HG03108 (cell line): ENCODE results near the gene CHPF.

Source experiments
- ATAC-seq: cut with Tn5 transposase; IDR thresholded peaks from one replicate; pipeline ENCODE4 v1.9.1; 2021; ENCODE audit warnings: moderate library complexity; ENCODE audit not compliant: unreplicated experiment

CHPF gene, protein sequence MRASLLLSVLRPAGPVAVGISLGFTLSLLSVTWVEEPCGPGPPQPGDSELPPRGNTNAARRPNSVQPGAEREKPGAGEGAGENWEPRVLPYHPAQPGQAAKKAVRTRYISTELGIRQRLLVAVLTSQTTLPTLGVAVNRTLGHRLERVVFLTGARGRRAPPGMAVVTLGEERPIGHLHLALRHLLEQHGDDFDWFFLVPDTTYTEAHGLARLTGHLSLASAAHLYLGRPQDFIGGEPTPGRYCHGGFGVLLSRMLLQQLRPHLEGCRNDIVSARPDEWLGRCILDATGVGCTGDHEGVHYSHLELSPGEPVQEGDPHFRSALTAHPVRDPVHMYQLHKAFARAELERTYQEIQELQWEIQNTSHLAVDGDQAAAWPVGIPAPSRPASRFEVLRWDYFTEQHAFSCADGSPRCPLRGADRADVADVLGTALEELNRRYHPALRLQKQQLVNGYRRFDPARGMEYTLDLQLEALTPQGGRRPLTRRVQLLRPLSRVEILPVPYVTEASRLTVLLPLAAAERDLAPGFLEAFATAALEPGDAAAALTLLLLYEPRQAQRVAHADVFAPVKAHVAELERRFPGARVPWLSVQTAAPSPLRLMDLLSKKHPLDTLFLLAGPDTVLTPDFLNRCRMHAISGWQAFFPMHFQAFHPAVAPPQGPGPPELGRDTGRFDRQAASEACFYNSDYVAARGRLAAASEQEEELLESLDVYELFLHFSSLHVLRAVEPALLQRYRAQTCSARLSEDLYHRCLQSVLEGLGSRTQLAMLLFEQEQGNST

DNA sequence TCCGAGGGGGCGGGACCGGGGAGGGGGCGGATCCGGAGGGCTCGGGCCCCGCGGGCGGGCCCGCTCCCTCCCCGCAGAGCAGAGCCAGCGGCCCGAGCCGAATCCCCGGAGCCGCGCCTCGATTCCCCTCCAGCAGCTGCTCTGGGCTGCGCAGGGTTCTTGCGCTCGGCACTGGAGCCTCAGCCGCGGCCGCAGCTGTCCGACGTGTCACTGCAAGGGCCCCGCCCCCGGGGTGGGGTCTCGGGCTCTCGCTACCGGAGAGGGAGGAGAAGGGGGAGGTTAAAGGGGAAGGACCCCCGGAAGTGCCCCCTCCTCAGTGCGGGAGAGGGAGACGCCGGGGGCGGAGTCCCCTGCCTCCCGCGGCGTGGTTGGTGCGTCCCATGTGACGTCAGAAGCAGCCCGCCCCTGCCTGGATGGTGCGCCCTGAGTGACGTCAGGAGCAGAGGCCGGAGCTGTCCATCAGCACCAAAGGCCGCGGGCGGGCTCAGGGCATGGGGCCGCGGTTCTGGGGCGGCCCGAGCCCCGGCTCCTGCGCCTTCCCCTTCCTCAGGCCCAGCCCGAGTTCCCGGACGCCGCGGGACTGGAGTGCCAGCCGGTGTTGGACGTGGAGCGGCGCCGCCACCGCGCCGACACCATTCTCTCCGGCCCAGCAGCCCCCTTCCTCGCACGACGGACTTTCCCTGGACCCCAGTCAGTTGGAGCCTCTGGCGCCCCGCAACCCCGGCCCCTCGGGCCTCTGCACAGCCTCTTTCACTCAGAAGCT, at the start of gene CHPF, which contains the start of gene TMEM198:
TSS of gene CHPF (minus strand) at position 214 of the 763 bp plus-strand sequence. CDS start 271 bp downstream, outside the sequence.
TSS of gene TMEM198 (plus strand) at position 433 of the 763 bp plus-strand sequence. CDS start 700 bp downstream, outside the sequence.
- ATAC-seq = peak; percentile 68

DNA sequence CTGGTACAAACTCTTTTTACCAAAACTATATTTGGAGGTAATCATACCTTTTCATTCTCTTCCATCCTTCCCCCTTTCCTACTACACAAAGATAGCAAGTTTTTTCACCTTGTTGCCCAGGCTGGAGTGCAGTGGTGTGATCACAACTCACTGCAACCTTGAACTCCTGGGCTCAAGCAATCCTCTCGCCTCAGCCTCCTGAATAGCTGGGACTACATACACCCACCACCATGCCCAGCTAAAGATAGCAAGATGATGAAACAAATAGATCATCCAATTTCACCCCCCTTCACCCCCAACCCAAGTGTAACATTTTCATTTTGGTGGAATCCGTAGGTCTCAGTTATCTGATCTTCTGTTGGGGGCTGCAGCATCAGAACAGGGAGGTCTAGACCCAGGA, 49.5 kb upstream of the CHPF start:
- no peak for ATAC-seq

DNA sequence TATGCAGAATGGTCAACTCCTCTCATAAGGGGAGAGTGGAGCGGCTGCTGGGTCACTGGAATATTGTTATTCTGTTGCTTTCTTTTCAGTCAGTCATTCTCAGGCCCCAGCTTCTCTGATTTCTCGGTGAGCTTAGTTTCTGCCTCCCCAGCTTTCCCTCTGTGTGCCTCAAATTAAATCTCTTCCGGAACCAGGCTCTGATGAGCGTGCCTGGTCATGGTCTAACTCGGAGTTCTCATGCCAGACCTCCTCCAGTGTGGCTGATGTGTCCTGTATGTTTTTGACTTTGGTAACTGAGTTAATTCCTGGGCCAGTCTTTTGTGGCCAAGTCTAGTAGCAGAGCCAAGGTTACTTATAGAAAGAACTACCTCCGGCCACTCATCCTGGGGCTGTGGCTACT, 49.1 kb upstream of the CHPF start:
- ATAC-seq = no peak

DNA sequence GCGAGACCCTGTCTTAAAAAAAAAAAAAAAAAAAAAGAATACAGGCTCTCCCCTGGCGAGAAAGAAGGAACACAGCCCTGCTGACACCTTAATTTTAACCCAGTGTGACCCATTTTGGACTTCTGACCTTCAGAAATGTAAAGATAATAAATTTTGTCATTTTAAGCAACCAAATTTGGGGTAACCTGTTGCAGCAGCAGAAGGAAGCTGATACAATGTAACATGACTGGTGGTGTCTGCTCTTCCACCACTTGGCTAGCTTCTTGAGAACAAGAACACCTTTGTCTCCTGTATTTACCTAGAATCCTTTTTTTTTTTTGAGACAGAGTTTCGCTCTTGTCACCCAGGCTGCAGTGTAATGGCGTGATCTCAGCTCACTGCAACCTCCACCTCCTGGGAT, 47.5 kb upstream of the CHPF start:
- ATAC-seq = no peak

DNA sequence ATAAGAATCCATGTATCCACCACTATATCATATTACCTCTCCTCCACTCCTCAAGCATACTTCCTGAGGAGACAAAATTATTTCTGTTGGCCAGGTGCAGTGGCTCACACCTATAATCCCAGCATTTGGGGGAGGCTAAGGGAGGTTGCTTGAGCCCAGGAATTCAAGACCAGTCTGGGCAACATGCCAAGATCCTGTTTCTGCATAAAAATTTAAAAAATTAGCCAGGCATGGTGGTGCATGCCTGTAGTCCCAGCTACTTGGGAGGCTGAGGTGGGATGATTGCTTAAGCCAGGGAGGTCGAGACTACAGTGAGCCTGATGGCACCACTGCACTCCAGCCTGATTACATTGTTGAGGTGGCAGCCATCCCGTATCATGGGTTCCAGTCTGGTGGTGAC, 37.7 kb upstream of the CHPF start:
- ATAC-seq = no peak

DNA sequence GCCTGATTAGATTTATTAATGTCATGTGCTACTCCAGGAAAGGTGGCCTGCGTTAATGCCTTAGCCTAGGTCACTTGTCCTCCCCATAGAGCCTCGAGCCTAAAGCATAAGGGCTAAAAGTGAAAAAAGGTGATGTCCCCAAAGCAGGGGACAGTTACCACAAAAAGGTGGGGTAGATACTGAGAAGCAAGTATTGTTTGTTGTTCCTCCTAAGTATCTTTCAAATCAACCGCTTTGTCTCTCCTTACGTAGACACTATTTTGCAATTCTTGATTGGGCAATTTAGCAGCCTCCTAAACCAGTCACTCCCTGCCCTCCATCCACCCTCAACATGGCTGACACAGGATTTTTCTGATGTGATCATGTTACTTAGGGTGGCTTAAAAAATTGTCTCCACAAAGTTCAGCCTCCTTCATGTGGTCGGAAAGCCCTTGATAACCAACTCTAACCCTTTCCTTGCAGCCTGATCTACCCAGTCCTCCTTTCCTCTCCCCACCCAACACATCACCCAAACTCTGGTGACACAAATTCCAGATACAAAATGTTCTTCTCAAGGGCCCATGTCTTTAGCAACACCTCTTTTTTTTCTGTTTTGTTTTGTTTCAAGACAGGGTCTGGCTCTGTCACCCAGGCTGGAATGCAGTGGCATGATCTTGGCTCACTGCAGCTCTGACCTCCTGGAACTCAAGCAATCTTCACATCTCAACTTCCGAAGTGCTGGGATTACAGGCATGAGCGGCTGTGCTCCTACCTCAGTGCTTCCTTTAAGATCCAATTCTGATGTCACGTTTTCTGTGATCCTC, 35.4 kb upstream of the CHPF start:
- no peak for ATAC-seq

DNA sequence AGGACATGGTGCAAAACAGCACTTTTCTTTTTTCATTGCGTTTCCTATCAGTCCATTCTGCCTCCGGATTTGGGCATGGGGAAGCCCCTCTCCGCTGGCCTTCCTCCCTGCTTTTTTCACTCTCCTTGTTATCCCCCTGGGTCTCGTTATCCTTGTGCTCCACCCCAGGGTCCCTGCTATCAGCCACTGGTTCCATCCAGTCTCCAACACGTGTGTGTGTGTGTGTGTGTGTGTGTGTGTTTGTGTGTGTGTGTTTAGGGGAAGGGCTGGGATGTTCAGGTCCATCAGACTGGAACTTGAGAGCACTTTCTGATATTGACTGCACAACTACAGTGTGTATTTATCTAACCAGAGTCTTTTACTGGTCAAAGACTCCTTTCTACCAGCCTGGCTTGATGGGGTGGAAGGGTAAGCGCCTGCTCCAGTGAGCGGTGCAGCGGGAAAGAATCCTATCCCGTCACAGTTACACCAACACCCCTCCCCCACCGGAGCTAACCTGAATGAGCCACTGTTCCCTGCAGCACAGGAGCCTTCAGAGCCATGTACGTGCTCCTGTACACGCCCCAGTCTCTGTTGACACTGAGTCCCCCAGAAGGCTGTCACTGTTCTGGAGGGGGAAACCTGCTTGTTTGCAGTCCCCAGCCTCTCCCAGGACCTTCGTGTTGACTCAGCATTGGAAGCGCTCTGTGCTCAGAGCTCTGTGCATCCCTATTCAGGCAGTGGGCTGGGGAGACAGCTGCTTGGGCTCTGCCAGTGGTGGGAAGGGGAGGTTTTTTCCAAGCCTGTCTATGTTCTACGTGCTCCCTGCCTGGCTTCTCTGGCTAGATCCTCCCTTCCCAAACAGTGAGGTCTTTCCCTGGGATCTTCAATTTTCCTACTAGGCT, 33.1 kb upstream of the CHPF start:
- no peak for ATAC-seq

DNA sequence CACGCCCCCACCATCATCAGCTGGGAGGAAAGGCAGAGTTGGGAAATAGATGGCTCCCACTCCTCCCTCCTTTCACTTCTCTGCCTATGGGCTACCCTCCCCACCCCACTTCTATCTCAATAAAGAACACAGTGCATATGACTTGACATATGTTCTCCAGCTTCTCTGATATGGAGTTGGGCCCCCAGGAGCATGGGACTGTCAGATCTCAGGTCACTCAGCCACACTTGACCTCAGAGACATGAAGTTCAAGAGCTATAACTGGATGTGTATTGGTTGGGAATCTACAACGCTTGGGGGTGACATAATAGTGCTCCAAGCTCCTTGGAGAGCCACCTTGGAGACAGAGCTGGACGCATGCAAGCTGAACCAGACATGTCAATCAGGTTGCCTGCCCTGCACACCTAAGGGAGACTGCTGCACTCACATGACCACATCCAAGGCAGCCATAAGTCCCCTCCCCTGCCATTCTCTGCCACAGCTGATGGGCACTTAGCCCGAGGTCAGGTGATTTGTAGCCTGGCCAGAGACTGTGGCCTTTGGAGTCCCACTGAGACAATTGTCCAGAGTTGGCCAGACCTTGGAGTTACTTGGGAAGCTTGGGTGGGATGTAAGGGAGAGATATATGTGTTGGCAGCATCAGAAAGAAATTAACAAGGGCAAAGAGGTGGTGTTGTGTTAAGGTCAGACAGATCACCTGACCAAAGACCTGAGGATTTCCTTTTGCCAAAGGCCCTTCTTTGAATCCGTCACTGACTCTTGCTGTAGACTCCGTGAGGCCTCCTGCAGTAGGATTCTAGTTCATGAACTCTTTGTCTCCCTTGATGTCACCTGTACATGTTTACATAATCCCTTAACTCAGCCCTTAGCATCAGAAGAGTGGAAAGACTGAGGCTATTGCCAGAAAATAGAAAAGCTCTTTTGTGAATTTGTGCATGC, 32.2 kb upstream of the CHPF start:
- no peak for ATAC-seq

DNA sequence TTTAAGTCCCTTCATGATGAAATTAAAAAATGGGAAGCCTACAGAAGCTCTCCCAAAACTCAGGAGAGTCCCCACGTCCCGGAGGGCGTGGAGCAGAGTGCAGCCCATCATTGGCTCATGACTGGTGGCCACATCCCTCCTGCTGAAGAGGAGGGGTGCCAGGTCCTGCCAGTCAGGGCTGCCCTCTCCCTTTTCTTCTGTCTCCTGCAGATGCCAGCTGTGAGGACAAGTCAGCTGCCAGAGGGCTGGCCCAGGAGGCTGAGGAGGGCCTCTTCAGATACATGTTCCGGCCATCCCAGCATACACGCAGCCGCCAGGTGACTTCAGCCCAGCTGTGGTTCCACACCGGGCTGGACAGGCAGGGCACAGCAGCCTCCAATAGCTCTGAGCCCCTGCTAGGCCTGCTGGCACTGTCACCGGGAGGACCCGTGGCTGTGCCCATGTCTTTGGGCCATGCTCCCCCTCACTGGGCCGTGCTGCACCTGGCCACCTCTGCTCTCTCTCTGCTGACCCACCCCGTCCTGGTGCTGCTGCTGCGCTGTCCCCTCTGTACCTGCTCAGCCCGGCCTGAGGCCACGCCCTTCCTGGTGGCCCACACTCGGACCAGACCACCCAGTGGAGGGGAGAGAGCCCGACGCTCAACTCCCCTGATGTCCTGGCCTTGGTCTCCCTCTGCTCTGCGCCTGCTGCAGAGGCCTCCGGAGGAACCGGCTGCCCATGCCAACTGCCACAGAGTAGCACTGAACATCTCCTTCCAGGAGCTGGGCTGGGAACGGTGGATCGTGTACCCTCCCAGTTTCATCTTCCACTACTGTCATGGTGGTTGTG, 31.1 kb upstream of the CHPF start:
- no peak for ATAC-seq

DNA sequence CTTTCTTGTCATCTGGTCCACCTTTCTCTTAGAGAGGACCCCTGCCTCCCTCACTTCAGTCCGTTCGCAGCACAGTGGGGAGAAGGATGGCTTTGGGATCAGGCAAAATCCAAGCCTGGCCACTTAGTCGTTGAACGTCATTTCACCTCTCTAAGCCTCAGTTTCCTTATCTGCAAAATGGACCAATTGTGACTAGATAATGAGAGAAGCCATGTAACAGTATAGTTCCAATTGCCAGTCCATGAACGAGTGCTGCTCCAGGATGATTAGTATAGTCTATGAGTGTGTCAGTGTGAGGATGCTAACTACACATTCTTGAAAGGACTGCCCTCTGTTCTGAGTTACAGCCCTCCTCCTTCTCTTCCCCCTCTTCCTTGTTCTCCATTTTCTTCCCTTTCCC, 29.6 kb upstream of the CHPF start:
- no peak for ATAC-seq

DNA sequence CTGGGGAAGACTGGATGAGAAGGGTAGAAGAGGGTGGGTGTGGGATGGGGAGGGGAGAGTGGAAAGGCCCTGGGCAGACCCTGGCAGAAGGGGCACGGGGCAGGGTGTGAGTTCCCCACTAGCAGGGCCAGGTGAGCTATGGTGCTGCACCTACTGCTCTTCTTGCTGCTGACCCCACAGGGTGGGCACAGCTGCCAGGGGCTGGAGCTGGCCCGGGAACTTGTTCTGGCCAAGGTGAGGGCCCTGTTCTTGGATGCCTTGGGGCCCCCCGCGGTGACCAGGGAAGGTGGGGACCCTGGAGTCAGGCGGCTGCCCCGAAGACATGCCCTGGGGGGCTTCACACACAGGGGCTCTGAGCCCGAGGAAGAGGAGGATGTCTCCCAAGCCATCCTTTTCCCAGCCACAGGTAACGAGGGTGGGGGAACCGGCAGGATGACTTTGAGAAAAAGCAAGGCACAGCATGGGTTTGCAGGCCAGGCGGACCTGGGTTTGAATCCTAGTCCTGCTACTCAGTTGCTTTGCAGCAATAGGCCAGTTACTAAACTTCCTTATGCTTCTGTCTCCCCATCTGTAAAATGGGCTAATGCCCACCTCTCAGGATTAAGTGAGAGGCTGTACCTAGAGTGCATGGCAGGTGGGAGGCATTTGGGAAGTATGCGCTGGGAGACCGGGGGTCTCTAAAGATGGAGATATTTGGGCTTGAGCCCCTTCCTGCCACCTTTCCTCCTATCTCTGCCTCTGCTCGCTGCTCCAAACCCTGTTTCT, 28.8 kb upstream of the CHPF start, which contains the start of gene INHA:
TSS of gene INHA (plus strand) at position 74 of the 765 bp plus-strand sequence. CDS start at position 139, 65 bp downstream.
- ATAC-seq = no peak

DNA sequence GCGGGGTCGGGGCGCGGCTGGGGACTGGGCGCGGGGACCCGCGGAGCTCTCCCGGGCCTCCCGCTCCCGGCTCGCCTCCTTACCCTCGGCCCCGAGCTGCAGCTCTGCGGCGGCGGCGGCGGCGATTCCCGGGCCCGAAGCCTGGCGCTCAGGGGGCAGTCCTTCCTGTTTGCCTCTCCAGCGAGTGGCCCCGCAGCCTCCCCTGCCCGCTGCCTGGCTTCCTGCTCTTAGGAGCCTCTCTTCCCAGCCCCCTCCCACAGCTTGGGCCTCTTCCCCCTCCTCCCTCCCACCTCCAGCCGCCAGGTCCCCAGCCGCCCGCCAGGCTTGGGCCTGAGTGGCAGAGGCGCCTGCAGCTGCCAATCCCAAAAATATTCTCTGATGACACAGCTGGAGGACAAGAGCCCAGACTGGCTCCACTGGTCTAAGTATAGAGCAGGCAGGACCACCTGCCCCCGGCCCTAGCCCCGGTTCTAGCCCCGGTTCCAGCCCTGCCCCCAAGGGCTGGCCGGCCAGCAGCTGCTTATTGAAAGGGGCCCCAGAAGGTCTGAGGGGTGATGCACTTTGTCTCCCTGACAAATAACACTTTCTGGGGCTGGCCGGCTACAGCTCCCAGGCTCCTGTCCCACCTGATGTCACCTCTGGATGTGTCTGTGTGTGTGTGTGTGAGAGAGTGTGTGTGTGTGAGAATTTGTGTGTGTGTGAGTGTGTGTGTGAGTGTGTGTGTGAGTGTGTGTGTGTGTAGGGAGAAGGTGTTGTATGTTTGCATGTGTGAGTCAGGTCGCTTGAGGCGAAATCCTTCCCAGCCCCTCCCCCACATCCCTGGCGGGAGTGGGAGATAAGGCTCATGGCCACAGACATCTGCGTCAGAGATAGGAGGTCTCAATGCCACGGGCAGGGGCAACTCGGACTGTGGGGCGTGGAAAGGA, 28.0 kb upstream of the CHPF start, which contains the start of gene OBSL1:
TSS of gene OBSL1 (minus strand) at position 229 of the 926 bp plus-strand sequence. CDS start 307 bp downstream, outside the sequence.
- no peak for ATAC-seq

DNA sequence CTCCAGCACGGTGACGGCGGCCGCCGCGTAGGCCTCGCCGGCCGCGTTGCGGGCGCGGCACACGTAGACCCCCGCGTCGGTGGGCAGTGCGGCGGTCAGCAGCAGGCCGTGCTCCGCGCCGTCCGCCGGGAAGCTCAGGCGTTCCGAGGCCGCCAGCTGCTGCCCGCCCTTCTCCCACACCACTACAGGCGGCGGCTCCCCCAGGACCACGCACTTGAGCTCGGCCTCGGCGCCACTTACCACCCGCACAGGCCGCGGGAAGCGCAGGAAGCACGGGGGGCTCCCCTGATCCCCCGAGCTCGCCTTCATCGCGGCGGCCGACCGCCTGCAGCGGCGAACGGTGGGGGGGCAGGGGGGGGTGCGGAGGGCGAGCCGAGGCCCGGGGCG, 27.3 kb upstream of the CHPF start:
- ATAC-seq = no peak

DNA sequence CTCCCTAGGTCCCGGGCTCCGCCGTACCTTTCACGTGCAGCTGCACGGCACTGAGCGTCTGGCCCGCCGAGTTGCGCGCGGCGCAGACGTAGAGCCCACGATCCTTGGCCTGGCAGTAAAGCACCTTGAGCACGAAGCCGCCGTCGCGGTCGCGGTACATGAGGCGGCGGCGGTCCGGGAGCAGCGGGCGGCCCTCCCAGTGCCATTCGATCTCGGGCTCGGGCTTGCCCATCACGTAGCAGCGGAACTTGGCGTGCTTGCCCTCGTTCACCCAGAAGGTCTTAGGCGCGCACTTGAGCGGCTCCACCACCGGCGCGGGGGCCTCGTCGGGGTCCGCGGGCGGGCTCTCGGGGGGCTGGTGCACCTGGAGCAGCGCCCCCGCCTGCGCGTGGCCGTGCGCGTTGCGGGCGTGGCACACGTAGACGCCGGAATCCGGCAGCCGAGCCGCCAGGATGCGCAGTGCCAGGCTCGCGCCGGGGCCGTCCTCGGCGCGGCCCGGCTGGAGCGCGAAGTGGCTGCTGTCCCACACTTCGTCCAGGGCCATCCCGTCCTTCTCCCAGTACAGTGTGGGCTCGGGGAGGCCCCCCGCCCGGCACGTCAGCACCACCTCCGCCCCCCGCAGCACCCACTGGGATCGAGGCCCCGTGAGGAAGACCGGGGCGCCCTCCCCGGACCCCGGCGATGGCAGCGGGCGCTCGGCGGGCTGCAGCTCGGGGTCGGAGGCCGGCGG, 26.8 kb upstream of the CHPF start:
- no peak for ATAC-seq

DNA sequence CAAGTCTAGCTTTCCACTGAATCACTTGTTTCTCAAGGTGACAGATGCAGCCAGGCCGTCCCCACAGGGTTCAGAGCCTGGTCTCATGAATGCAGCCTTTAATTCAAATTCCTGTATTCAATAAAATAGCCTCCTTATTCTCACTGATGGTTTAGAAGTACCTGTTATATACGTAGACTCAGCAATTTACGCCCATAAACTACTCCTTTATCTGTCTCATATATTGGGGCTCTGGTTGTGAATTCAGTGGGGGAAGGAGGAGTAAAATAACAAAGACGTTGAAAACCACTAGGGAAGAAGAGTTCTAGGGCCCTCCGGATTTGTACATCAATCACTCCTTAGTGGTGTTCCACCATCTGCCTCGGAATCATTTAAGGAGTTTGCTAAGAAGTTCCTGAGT, 26.0 kb upstream of the CHPF start:
- ATAC-seq = no peak
